ENCODE measurements around the gene MDH2.
"Not testable (repeated sequence)": the region's sequence is repeated elsewhere in the genome, so short reads cannot be mapped to it uniquely, and the experiment has no call there.

Gene MDH2

GRCh38 chr7:76073335-76073990, 25.6 kb downstream of the MDH2 start:
- no peak for DNase-seq

DNA sequence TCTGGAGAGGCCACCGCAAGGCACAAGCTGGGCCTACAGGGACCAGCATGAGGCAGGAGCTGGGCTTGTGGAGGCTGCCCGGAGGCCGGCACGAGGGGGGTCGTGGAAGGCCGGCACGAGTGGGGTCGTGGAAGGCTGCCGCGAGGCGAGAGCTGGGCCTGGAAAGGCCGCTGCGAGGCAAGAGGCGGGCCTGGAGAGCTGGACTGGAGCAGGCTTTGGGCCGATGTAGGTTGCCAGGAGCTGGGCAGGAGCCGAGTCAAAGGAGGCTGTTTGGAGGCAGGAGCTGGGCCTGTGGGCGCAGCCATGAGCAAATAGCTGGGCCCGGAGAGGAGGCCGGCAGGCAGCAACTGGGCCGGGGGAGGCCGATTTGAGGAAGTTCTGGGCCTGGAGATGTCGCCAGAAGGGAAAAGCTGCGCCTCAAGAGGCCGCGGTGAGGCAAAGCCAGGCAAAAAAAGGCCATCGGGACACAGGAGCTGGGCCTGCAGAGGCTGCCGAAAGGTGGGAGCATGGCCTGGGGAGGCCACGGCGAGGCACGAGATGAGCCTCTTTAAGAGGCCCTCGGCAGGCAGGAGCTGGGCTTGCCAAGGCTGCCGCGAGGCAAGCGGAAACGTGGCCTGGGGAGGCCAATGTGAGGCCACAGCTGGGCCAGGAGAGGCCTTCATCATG, 26.5 kb downstream of the MDH2 start:
- DNase-seq: no peak

DNA sequence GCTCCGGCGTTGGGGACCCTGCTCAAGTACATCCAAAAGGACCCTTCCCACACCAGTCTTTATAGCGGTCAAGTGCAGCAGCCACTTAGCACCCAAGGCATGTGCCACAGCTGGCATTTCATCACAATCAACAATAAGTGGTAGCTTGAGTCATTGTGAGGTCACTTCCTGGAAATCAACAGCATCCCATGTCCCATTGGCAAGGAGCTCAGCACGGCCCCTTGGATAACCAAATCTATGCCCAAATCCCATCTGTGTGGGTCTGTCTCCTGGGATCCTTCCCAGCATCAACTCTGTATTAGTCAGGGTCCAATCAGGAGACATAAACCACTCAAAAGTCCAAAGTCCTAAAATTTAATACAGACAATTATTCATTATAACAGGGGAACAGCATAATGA, 27.1 kb downstream of the MDH2 start:
- no peak for DNase-seq

- DNase-seq: no peak
Observed at GRCh38 chr7:76076995-76077394, 29.1 kb downstream of the MDH2 start.

- DNase-seq: no peak
Observed at GRCh38 chr7:76077435-76077834, 29.5 kb downstream of the MDH2 start.

- DNase-seq: no peak
Observed at GRCh38 chr7:76080204-76080603, 32.3 kb downstream of the MDH2 start.

- DNase-seq: not testable (repeated sequence)
Observed at GRCh38 chr7:76084115-76084514, 36.2 kb downstream of the MDH2 start.

GRCh38 chr7:76086070-76086469, 38.2 kb downstream of the MDH2 start:
- no peak for DNase-seq

- not testable (repeated sequence) for DNase-seq
Observed at GRCh38 chr7:76087362-76087791, 39.5 kb downstream of the MDH2 start.

DNA sequence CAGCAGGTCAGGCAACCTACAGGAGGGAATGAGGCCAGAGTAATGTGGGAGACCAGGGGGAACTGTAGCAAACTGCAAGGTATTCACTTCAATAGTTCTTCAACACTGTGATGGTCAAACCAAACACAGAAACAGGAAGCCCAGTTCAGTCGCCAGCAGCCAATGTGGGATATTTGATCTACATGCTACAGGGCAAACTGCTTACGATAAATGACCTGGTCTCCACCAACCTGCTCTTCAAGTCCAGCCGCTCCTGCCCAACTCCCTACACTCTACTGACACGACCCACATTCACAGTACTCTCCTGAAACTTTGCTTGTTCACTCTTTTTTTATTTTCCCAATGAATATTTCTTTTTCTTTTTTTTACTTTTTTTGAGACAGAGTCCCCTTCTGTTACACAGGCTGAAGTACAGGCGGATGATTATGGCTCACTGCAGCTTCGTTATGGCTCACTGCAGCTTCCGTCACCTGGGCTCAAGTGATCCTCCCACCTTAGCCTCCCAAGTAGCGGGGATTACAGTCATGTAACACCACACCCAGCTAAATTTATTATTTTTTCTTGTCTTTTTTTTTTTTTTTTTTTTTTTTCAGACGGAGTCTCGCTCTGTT, 42.1 kb downstream of the MDH2 start:
- DNase-seq: no peak

DNA sequence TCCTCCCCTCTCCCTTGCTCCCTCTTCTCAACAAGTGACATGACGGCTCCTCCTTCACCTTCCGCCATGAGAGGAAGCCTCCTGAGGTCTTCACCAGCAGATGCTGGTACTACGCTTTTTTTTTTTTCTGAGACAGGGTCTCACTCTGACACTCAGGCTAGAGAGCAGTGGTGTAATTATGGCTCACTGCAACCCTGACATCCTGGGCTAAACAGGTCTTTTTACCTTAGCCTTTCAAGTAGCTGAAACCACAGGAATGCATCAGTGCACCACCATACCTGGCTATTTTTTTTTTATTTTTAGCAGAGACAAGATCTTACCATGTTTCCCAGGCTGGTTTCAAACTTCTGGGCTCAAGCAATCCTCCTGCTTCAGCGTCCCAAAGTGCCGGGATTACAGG, 43.6 kb downstream of the MDH2 start:
- no peak for DNase-seq

- not testable (repeated sequence) for DNase-seq
Observed at GRCh38 chr7:76093531-76093930, 45.6 kb downstream of the MDH2 start.

GRCh38 chr7:76094326-76094725, 46.4 kb downstream of the MDH2 start:
- DNase-seq: not testable (repeated sequence)

- no peak for DNase-seq
Observed at GRCh38 chr7:76095908-76096307, 48.0 kb downstream of the MDH2 start.

GRCh38 chr7:76101693-76102437, 54.0 kb downstream of the MDH2 start:
- not testable (repeated sequence) for DNase-seq

DNA sequence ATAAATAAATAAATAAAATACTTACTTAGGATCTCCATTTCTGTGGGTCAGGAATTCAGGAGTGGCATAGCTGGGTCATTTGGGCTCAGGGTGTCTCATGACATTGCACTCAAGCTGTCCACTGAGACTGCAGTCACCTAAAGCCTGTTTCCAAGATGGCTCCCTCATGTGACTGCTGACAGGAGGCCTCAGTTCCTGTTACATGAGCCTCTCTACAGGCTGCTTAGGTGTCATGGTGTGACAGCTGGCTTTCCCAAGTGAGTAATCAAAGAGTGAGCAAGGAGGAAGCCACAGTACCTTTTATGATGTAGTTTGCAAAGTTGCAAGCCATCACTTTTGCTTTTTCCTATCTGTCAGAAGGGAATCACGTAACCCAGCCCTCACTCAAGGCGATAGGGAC, 55.9 kb downstream of the MDH2 start:
- DNase-seq: not testable (repeated sequence)

DNA sequence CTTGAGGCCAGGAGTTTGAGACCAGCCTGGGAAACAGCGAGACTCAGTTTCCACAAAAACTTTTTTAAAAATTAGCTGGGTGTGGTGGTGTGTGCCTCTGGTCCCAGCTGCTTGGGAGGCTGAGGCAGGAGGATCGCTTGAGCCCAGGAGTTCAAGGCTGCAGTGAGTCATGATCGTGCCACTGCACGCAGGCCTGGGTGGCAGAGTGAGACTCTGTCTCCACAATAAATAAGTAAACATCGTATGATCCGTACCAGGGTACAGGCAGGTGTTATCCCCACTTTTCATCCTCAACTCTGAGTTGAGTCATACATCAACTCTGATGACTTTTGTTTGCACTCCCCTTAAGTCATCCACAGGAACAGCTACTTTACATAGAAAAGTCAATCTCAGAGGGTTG, 58.2 kb downstream of the MDH2 start:
- DNase-seq: not testable (repeated sequence)

- no peak for DNase-seq
Observed at GRCh38 chr7:76106893-76107292, 59.0 kb downstream of the MDH2 start.

GRCh38 chr7:76108540-76109233, 60.8 kb downstream of the MDH2 start:
- DNase-seq: no peak

DNA sequence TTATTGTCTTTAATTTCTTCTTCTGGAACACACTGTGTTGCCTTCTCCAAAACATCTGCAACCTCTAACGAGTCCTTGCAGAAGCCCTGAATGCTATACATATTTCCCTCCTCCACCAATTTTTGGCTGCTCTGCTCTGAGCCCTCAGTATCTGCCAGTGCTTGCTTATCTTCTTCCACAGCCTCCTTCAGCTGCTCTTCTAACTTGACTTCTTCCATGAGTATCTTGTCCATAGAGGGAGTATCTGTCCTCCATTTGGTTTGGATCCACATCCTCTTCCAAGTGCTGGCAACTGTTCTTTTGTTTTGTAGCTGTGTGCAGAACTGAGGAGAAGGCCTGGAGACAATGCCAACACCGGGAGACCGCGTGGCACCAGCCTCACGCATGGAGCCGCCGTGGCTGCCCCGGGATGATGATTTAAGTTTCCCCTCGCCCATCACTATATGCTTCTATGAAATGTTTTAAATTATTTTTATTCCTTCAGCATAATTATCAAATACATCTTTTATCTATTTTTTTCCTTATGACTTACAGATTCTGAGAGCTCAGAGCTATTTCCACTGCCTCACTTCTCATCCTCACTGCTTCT, 65.2 kb downstream of the MDH2 start:
- not testable (repeated sequence) for DNase-seq

DNA sequence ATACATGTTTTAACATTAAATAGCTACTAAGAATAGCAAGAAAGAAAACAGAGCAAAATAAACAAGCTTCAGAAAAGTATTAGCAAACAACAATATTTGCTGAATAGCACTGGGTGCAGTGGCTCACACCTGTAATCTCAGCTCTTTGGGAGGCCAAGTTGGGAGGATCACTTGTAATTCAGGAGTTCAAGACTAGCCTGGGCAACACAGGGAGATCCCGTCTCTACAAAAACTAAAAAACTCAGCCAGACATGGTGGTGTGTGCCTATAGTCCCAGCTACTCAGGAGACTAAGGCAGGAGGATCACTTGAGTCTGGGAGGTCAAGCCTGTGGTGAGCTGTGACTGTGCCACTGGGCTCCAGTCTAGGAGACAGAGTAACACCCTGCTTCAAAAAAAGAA, 66.8 kb downstream of the MDH2 start:
- DNase-seq: not testable (repeated sequence)
